Panc1 (cell line): Measurements from ENCODE around the gene ERC2.

Source experiments
- TF ChIP-seq, protein P1 (sequence below): fragments of 450-650 bp; IDR thresholded peaks from 2 replicates; pipeline ENCODE4 v1.5.1; 2017; ENCODE audit warnings: mild to moderate bottlenecking
- TF ChIP-seq, protein P2 (sequence below), 2 experiments: IDR thresholded peaks; 2 replicates each; pipeline ENCODE4 v1.6.1; 2011 to 2012; ENCODE audit warnings: low read depth in 2 of 2, control low read depth in 1 of 2, low read length in 1 of 2, mild to moderate bottlenecking in 1 of 2, moderate library complexity in 1 of 2; ENCODE audit not compliant: insufficient read depth in 1 of 2

DNA sequence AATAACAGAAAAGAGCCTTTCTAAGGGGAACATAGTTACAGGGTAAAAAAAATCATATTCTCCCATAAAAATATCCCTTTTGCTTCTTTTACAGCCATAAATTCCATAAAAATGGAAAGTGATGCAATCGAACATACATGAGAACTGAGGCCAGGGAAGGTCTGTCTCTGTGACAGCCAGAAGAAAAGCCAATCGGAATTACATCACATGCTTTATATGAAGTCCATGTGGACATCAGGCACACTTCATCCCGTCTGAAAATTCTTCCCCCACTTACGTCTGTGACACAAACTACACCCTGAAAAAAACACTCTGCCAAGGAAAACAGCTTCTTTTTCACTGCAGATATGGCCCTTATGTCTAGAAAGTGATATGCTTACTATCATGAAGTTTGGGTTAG lies 323.5 kb downstream of the ERC2 start:
- TF ChIP-seq, protein P1, sequence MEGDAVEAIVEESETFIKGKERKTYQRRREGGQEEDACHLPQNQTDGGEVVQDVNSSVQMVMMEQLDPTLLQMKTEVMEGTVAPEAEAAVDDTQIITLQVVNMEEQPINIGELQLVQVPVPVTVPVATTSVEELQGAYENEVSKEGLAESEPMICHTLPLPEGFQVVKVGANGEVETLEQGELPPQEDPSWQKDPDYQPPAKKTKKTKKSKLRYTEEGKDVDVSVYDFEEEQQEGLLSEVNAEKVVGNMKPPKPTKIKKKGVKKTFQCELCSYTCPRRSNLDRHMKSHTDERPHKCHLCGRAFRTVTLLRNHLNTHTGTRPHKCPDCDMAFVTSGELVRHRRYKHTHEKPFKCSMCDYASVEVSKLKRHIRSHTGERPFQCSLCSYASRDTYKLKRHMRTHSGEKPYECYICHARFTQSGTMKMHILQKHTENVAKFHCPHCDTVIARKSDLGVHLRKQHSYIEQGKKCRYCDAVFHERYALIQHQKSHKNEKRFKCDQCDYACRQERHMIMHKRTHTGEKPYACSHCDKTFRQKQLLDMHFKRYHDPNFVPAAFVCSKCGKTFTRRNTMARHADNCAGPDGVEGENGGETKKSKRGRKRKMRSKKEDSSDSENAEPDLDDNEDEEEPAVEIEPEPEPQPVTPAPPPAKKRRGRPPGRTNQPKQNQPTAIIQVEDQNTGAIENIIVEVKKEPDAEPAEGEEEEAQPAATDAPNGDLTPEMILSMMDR = no peak
- TF ChIP-seq, protein P2, sequence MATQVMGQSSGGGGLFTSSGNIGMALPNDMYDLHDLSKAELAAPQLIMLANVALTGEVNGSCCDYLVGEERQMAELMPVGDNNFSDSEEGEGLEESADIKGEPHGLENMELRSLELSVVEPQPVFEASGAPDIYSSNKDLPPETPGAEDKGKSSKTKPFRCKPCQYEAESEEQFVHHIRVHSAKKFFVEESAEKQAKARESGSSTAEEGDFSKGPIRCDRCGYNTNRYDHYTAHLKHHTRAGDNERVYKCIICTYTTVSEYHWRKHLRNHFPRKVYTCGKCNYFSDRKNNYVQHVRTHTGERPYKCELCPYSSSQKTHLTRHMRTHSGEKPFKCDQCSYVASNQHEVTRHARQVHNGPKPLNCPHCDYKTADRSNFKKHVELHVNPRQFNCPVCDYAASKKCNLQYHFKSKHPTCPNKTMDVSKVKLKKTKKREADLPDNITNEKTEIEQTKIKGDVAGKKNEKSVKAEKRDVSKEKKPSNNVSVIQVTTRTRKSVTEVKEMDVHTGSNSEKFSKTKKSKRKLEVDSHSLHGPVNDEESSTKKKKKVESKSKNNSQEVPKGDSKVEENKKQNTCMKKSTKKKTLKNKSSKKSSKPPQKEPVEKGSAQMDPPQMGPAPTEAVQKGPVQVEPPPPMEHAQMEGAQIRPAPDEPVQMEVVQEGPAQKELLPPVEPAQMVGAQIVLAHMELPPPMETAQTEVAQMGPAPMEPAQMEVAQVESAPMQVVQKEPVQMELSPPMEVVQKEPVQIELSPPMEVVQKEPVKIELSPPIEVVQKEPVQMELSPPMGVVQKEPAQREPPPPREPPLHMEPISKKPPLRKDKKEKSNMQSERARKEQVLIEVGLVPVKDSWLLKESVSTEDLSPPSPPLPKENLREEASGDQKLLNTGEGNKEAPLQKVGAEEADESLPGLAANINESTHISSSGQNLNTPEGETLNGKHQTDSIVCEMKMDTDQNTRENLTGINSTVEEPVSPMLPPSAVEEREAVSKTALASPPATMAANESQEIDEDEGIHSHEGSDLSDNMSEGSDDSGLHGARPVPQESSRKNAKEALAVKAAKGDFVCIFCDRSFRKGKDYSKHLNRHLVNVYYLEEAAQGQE (IDR thresholded peaks at IDR 0.05; ENCODE audit: insufficient read depth in 1 of 2, low read depth in 2 of 2, low read length in 1 of 2) = no peak
